ENCODE results near the gene NRG2.

DNA sequence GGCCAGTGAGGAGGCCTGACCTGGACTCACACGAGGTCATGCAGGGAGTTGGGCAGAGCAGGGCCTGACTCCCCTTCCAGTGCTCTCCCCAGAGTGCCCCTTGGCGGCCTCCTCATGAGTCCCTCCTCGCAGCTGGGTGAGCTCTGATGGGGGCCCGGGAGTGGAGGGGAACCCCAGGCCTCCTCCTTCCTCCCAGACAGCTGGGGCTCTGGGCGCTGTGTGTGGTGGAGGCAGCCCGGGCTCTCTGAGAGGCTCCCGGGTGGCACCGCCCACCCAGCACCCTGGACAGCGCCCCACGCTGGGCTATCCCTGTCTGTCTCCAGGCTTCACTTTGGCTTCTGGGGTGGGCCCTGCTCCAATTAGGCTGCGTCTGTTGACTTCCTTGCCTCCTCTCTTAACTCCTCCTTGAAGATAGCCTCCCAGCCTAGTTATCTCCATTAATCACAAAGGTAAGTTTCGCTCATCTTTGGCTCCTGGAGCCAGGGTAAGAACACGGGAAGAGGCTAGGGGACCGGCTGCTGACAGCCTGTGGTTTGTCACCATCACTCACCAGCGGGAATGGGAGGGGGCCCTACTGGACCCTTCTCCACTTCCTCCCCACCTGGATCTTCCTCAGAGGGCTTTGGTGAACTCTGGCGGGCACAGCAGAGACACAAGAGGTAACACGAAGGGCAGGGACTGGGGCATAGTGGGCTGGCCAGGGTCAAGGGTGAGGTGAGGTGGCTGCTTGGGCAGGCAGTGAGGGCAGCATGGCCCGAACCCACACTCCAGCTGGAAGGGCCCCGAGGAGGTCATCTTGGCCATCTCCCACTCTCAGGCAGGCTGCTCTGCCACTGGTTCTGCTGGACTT, 234.4 kb downstream of the NRG2 start:
- TF ChIP-seq, protein P1, sequence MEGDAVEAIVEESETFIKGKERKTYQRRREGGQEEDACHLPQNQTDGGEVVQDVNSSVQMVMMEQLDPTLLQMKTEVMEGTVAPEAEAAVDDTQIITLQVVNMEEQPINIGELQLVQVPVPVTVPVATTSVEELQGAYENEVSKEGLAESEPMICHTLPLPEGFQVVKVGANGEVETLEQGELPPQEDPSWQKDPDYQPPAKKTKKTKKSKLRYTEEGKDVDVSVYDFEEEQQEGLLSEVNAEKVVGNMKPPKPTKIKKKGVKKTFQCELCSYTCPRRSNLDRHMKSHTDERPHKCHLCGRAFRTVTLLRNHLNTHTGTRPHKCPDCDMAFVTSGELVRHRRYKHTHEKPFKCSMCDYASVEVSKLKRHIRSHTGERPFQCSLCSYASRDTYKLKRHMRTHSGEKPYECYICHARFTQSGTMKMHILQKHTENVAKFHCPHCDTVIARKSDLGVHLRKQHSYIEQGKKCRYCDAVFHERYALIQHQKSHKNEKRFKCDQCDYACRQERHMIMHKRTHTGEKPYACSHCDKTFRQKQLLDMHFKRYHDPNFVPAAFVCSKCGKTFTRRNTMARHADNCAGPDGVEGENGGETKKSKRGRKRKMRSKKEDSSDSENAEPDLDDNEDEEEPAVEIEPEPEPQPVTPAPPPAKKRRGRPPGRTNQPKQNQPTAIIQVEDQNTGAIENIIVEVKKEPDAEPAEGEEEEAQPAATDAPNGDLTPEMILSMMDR (IDR thresholded peaks at IDR 0.05), result no peak
- TF ChIP-seq POLR2A (IDR thresholded peaks at IDR 0.05) (no peak), EP300 (IDR thresholded peaks at IDR 0.05) (no peak)
